WTC11 (cell line): ENCODE results near the gene LRP11. TPM values are rescaled to one million over a fixed set of nuclear protein-coding genes. Genes with fewer than 3 reads are reported as not detected.

Source experiments
- ATAC-seq: fragments of 200-7000 bp; cut with Tn5 transposase; 2 replicates; pipeline ENCODE4 v1.10.0; 2021; ENCODE audit warnings: mild to moderate bottlenecking, moderate library complexity
- CTCF ChIA-PET: fragments of 300-600 bp; sonication (Branson Sonifier 250); formaldehyde crosslinking; loops from one replicate; lab custom pipeline; 2021; ENCODE audit warnings: antibody characterized with exemption; lab: Charles Lee
- POLR2A ChIA-PET: fragments of 350-600 bp; sonication (Branson Sonifier 250); formaldehyde crosslinking; loops from one replicate; lab custom pipeline; 2021; ENCODE audit warnings: antibody characterized with exemption; lab: Charles Lee
- DNase-seq: peaks from one replicate; pipeline ENCODE4 v3.0.0; 2021; ENCODE audit warnings: low spot score
- H3K27ac Mint-ChIP-seq: 2 replicates; pipeline ENCODE4 v1.8.0; 2021; ENCODE audit warnings: mixed read lengths
- H3K27me3 Mint-ChIP-seq: 2 replicates; pipeline ENCODE4 v1.8.0; 2021; ENCODE audit warnings: low read depth, mild to moderate bottlenecking, moderate library complexity, mixed read lengths
- H3K36me3 Mint-ChIP-seq: 2 replicates; pipeline ENCODE4 v1.8.0; 2021; ENCODE audit warnings: mixed read lengths
- H3K4me1 Mint-ChIP-seq: 2 replicates; pipeline ENCODE4 v1.8.0; 2022; ENCODE audit warnings: mixed read lengths
- H3K4me3 Mint-ChIP-seq: 2 replicates; pipeline ENCODE4 v1.8.0; 2021; ENCODE audit warnings: mild to moderate bottlenecking, moderate library complexity, mixed read lengths
- H3K9me3 Mint-ChIP-seq: 2 replicates; pipeline ENCODE4 v1.8.0; 2021; ENCODE audit warnings: mixed read lengths
- ATF6 ChIP-seq: sonication (generic); formaldehyde crosslinking; IDR thresholded peaks from 2 replicates; pipeline ENCODE4 v1.8.1; 2023; ENCODE audit warnings: mild to moderate bottlenecking, missing genetic modification reagents
- CREB1 ChIP-seq: sonication (generic); formaldehyde crosslinking; IDR thresholded peaks from 2 replicates; pipeline ENCODE4 v1.8.0; 2023; ENCODE audit warnings: mild to moderate bottlenecking, missing genetic modification reagents
- CREM ChIP-seq: sonication (generic); formaldehyde crosslinking; IDR thresholded peaks from 2 replicates; pipeline ENCODE4 v1.8.1; 2022; ENCODE audit warnings: mild to moderate bottlenecking, missing genetic modification reagents, moderate library complexity
- CTCF ChIP-seq: fragments of 200-600 bp; IDR thresholded peaks from 2 replicates; pipeline ENCODE4 v1.8.0; 2022; ENCODE audit warnings: antibody characterized with exemption
- ESRRA ChIP-seq: sonication (generic); formaldehyde crosslinking; IDR thresholded peaks from 2 replicates; pipeline ENCODE4 v1.8.1; 2022; ENCODE audit warnings: mild to moderate bottlenecking, missing genetic modification reagents, borderline replicate concordance
- FOXK1 ChIP-seq: sonication (generic); formaldehyde crosslinking; IDR thresholded peaks from 2 replicates; pipeline ENCODE4 v1.8.0; 2022; ENCODE audit warnings: mild to moderate bottlenecking, moderate library complexity, missing genetic modification reagents
- FOXP1 ChIP-seq: sonication (generic); formaldehyde crosslinking; IDR thresholded peaks from 2 replicates; pipeline ENCODE4 v1.8.0; 2022; ENCODE audit warnings: missing genetic modification reagents, mild to moderate bottlenecking, moderate library complexity, borderline replicate concordance
- JAZF1 ChIP-seq: fragments of 250-450 bp; sonication (Bioruptor Pico); IDR thresholded peaks from 2 replicates; pipeline ENCODE4 v1.9.0; 2021; ENCODE audit warnings: moderate library complexity, mild to moderate bottlenecking, inconsistent platforms
- MAX ChIP-seq: sonication (generic); formaldehyde crosslinking; IDR thresholded peaks from 2 replicates; pipeline ENCODE4 v1.8.0; 2022; ENCODE audit warnings: mild to moderate bottlenecking, missing genetic modification reagents
- NFATC4 ChIP-seq: fragments of 250-450 bp; sonication (Bioruptor Pico); IDR thresholded peaks from 2 replicates; pipeline ENCODE4 v1.9.0; 2021; ENCODE audit warnings: mild to moderate bottlenecking
- NR1H2 ChIP-seq: sonication (generic); formaldehyde crosslinking; IDR thresholded peaks from 2 replicates; pipeline ENCODE4 v1.9.0; 2021; ENCODE audit warnings: mild to moderate bottlenecking, moderate library complexity, missing genetic modification reagents
- PRDM15 ChIP-seq: sonication (generic); formaldehyde crosslinking; IDR thresholded peaks from 2 replicates; pipeline ENCODE4 v1.8.0; 2022; ENCODE audit warnings: missing genetic modification reagents
- RORB ChIP-seq: fragments of 250-450 bp; sonication (Bioruptor Pico); IDR thresholded peaks from 2 replicates; pipeline ENCODE4 v1.9.0; 2021; ENCODE audit warnings: mild to moderate bottlenecking
- SP1 ChIP-seq: sonication (generic); formaldehyde crosslinking; conservative IDR thresholded peaks from 2 replicates; pipeline ENCODE4 v1.8.1; 2022; ENCODE audit warnings: missing genetic modification reagents
- TCF7 ChIP-seq: sonication (generic); formaldehyde crosslinking; IDR thresholded peaks from 2 replicates; pipeline ENCODE4 v1.8.0; 2022; ENCODE audit warnings: mild to moderate bottlenecking, low read depth, missing genetic modification reagents, moderate library complexity
- USF2 ChIP-seq: sonication (generic); formaldehyde crosslinking; IDR thresholded peaks from 2 replicates; pipeline ENCODE4 v1.8.1; 2023; ENCODE audit warnings: mild to moderate bottlenecking, missing genetic modification reagents, moderate library complexity
- ZBTB21 ChIP-seq: sonication (generic); formaldehyde crosslinking; IDR thresholded peaks from 2 replicates; pipeline ENCODE4 v1.8.1; 2023; ENCODE audit warnings: mild to moderate bottlenecking, missing genetic modification reagents, borderline replicate concordance
- ZMAT4 ChIP-seq: fragments of 250-450 bp; sonication (Bioruptor Pico); IDR thresholded peaks from 2 replicates; pipeline ENCODE4 v1.9.0; 2021; ENCODE audit warnings: mild to moderate bottlenecking
- ZNF281 ChIP-seq: sonication (generic); formaldehyde crosslinking; IDR thresholded peaks from 2 replicates; pipeline ENCODE4 v1.8.0; 2023; ENCODE audit warnings: mild to moderate bottlenecking, missing genetic modification reagents
- ZNF396 ChIP-seq: fragments of 250-450 bp; sonication (Bioruptor Pico); IDR thresholded peaks from 2 replicates; pipeline ENCODE4 v1.8.0; 2021; ENCODE audit warnings: mild to moderate bottlenecking, moderate library complexity, borderline replicate concordance
- ZNF423 ChIP-seq: fragments of 250-450 bp; sonication (Bioruptor Pico); IDR thresholded peaks from 2 replicates; pipeline ENCODE4 v2.1.2; 2022; ENCODE audit warnings: mild to moderate bottlenecking, moderate library complexity
- ZNF512 ChIP-seq: sonication (generic); formaldehyde crosslinking; IDR thresholded peaks from 2 replicates; pipeline ENCODE4 v1.8.1; 2022; ENCODE audit warnings: missing genetic modification reagents, borderline replicate concordance
- total RNA-seq: library from RNA; stranded (reverse); gene quantifications from 3 replicates; pipeline ENCODE4 v1.2.3, GENCODE V29; 2021

Gene LRP11
- total RNA-seq, 1 experiment from 2014 or later, result 19.8 TPM

- no peak overlapping the region for H3K27ac Mint-ChIP-seq
- TF ChIP-seq MAX (CRISPR knock-in tag) (no peak), CREM (CRISPR knock-in tag) (no peak), NR1H2 (CRISPR knock-in tag) (no peak), NFATC4 (no peak), ZMAT4 (no peak), CTCF (no peak)
- ATAC-seq (no peak), DNase-seq (no peak)
- ChIA-PET POLR2A (no interaction called here), CTCF (no interaction called here)
- no peak overlapping the region for H3K4me3 Mint-ChIP-seq
- no peaks in the 10 kb centered on the region for H3K4me1 Mint-ChIP-seq
- peaks cover 17% of the 10 kb centered on the region for H3K9me3 Mint-ChIP-seq
- H3K36me3 Mint-ChIP-seq, result no peaks in the 10 kb centered on the region
- peaks cover 13% of the 10 kb centered on the region for H3K27me3 Mint-ChIP-seq
These were observed 12.2 kb upstream of the LRP11 start for GRCh38 chr6:149876241-149876933.

GRCh38 chr6:149872233-149872632, 8.1 kb upstream of the LRP11 start:
- peaks cover 20% of the 10 kb centered on the region for H3K9me3 Mint-ChIP-seq
- CTCF ChIA-PET, result no interaction called here
- H3K27me3 Mint-ChIP-seq, result no peaks in the 10 kb centered on the region; the same call in none of the 2 replicates
- no peaks in the 10 kb centered on the region for H3K36me3 Mint-ChIP-seq
- H3K4me1 Mint-ChIP-seq, result peaks cover 14% of the 10 kb centered on the region
- H3K27ac Mint-ChIP-seq, result no peak overlapping the region
- POLR2A ChIA-PET, result interaction anchor here (0.6 kb wide), 1 partner anchor 347 kb away, joined by 6 read pairs; no protein-coding TSS in a partner anchor
- no peak for DNase-seq
- H3K4me3 Mint-ChIP-seq, result no peak overlapping the region
- no peak for ATAC-seq
- no peak for TF ChIP-seq USF2
- no peak for TF ChIP-seq ZNF423 (CRISPR knock-in tag)
- TF ChIP-seq CREB1 (CRISPR knock-in tag), result no peak
- TF ChIP-seq JAZF1 (CRISPR knock-in tag), result no peak
- TF ChIP-seq ATF6 (CRISPR knock-in tag), result no peak
- no peak for TF ChIP-seq FOXP1 (CRISPR knock-in tag)
- no peak for TF ChIP-seq ESRRA (CRISPR knock-in tag)
- TF ChIP-seq ZNF512 (CRISPR knock-in tag), result no peak
- no peak for TF ChIP-seq TCF7 (CRISPR knock-in tag)
- no peak for TF ChIP-seq ZNF396 (CRISPR knock-in tag)
- TF ChIP-seq FOXK1, result no peak
- no peak for TF ChIP-seq ZBTB21
- TF ChIP-seq ZNF281 (CRISPR knock-in tag), result no peak
- no peak for TF ChIP-seq RORB (CRISPR knock-in tag)
- TF ChIP-seq SP1 (CRISPR knock-in tag), result no peak
- TF ChIP-seq PRDM15 (CRISPR knock-in tag), result no peak
